B cell (primary cell): ENCODE data around the gene NCKAP1. TPM values are rescaled to one million over a fixed set of nuclear protein-coding genes. Genes with fewer than 3 reads are reported as not detected.

Source experiments
- ATAC-seq: fragments of 200-7000 bp; cut with Tn5 transposase; one replicate; pipeline ENCODE4 v1.10.0; 2021; ENCODE audit warnings: low read depth, mild to moderate bottlenecking, moderate number of reproducible peaks, moderate library complexity
- CTCF ChIA-PET: fragments of 350-600 bp; sonication (Branson Sonifier 250); formaldehyde crosslinking; loops from one replicate; lab custom pipeline; 2021; ENCODE audit warnings: antibody characterized with exemption, inconsistent platforms; lab: Charles Lee
- POLR2A ChIA-PET: fragments of 350-600 bp; sonication (Branson Sonifier 250); formaldehyde crosslinking; loops from one replicate; lab custom pipeline; 2021; ENCODE audit warnings: antibody characterized with exemption; lab: Charles Lee
- DNase-seq: peaks from one replicate; pipeline ENCODE4 v3.0.0; 2013
- H2AFZ ChIP-seq: 2 replicates; pipeline ENCODE4 v1.6.1; 2012; ENCODE audit warnings: mild to moderate bottlenecking, low read depth, low read length; ENCODE audit not compliant: insufficient read depth, poor library complexity, severe bottlenecking
- H3K27ac ChIP-seq, 2 donors: 1 replicate in 1 of 2; 2 replicates in 1 of 2; pipeline ENCODE4 v1.5.1; 2012 to 2013; ENCODE audit warnings: low read length in 2 of 2, mild to moderate bottlenecking in 2 of 2, moderate library complexity in 1 of 2
- H3K27me3 ChIP-seq, 4 experiments: fragments of 200-600 bp in 1 of 4; sonication (generic) in 1 of 4; replicated peaks in 1 of 4; 1 replicate in 2 of 4; 2 replicates in 2 of 4; pipeline versions ENCODE4 v1.6.1 to v1.7.0; 2013 to 2016; ENCODE audit warnings: low read length in 3 of 4, mild to moderate bottlenecking in 2 of 4, mixed read lengths in 1 of 4, moderate library complexity in 1 of 4; ENCODE audit not compliant: insufficient read depth in 4 of 4, control insufficient read depth in 3 of 4; ENCODE audit errors: control extremely low read depth in 1 of 4
- H3K36me3 ChIP-seq, 2 experiments: replicated peaks in 1 of 2; 1 replicate in 1 of 2; 2 replicates in 1 of 2; pipeline versions ENCODE4 v1.6.1 to v1.7.1; 2013; ENCODE audit warnings: low read length in 1 of 2; ENCODE audit not compliant: insufficient read depth in 2 of 2, control insufficient read depth in 1 of 2; ENCODE audit errors: control extremely low read depth in 1 of 2, extremely low read depth in 1 of 2
- H3K4me1 ChIP-seq, 2 donors: fragments of 200-600 bp in 1 of 2; sonication (generic) in 1 of 2; 1 replicate in 1 of 2; 2 replicates in 1 of 2; pipeline versions ENCODE4 v1.5.1 to v1.6.1; 2013 to 2017; ENCODE audit warnings: low read length in 2 of 2; ENCODE audit not compliant: control insufficient read depth in 2 of 2, insufficient read depth in 2 of 2
- H3K4me2 ChIP-seq: replicated peaks from 2 replicates; pipeline ENCODE3; 2012; ENCODE audit warnings: mild to moderate bottlenecking, low read depth, low read length; ENCODE audit not compliant: poor library complexity, severe bottlenecking
- H3K4me3 ChIP-seq, 5 experiments: fragments of 200-600 bp in 1 of 5; sonication (generic) in 1 of 5; 1 replicate in 3 of 5; 2 replicates in 2 of 5; pipeline versions ENCODE4 v1.5.1 to v1.7.0; 2011 to 2016; ENCODE audit warnings: low read length in 4 of 5, mild to moderate bottlenecking in 4 of 5, low read depth in 2 of 5, control low read depth in 1 of 5, moderate library complexity in 1 of 5; ENCODE audit not compliant: insufficient read depth in 1 of 5; ENCODE audit errors: control extremely low read depth in 1 of 5, extremely low read depth in 1 of 5
- H3K79me2 ChIP-seq: fragments of 200-600 bp; sonication (generic); one replicate; pipeline ENCODE4 v1.6.0; 2016; ENCODE audit warnings: low read length; ENCODE audit not compliant: control insufficient read depth, insufficient read depth
- H3K9ac ChIP-seq: fragments of 200-600 bp; sonication (generic); 2 replicates; pipeline ENCODE4 v1.6.1; 2017; ENCODE audit warnings: mild to moderate bottlenecking, low read length, moderate library complexity
- H3K9me3 ChIP-seq, 3 donors: one replicate each; pipeline versions ENCODE4 v1.6.1 to v1.7.1; 2013; ENCODE audit warnings: low read length in 2 of 3; ENCODE audit not compliant: control insufficient read depth in 2 of 3, insufficient read depth in 1 of 3; ENCODE audit errors: control extremely low read depth in 1 of 3
- H4K20me1 ChIP-seq: 2 replicates; pipeline ENCODE4 v1.6.0; 2012; ENCODE audit warnings: mild to moderate bottlenecking, low read length; ENCODE audit not compliant: insufficient read depth, control insufficient read depth, poor library complexity, severe bottlenecking
- H3K27ac Mint-ChIP-seq: one replicate; pipeline ENCODE4 v1.8.0; 2021; ENCODE audit warnings: mixed read lengths
- H3K27me3 Mint-ChIP-seq: one replicate; pipeline ENCODE4 v1.8.0; 2021; ENCODE audit warnings: mixed read lengths
- H3K4me1 Mint-ChIP-seq: one replicate; pipeline ENCODE4 v1.8.0; 2021; ENCODE audit warnings: mixed read lengths
- H3K4me3 Mint-ChIP-seq: one replicate; pipeline ENCODE4 v1.8.0; 2021; ENCODE audit warnings: mixed read lengths
- H3K9me3 Mint-ChIP-seq: one replicate; pipeline ENCODE4 v1.8.0; 2022; ENCODE audit warnings: mixed read lengths; ENCODE audit not compliant: insufficient read depth
- CTCF ChIP-seq: fragments of 200-600 bp; IDR thresholded peaks from one replicate; pipeline ENCODE4 v1.8.0; 2022; ENCODE audit warnings: antibody characterized with exemption, mild to moderate bottlenecking
- EZH2 ChIP-seq: IDR thresholded peaks from 2 replicates; pipeline ENCODE4 v1.6.1; 2012; ENCODE audit warnings: borderline replicate concordance, low read depth, mild to moderate bottlenecking, moderate library complexity, low read length; ENCODE audit not compliant: insufficient read depth, poor library complexity, severe bottlenecking
- WGBS: methylation state at CpG from one replicate; pipeline ENCODE4 v1.1.5; 2013; ENCODE audit warnings: missing lambda C conversion rate; ENCODE audit not compliant: insufficient coverage; 5-methylcytosine and 5-hydroxymethylcytosine counted together
- intact Hi-C: fragments of 100-400 bp; cut with micrococcal nuclease; formaldehyde crosslinking; loops from one replicate; pipeline ENCODE4 v1.10.0; 2022
- polyA plus RNA-seq: library from polyadenylated mRNA; depleted of rRNA; stranded (reverse); fragments of >200 nt; gene quantifications from 2 replicates; pipeline ENCODE4 v1.2.3, GENCODE V29; 2012
- total RNA-seq, 2 donors: library from RNA; stranded (reverse); fragments of 120-200 nt in 1 of 2; gene quantifications; 1 replicate in 1 of 2; 2 replicates in 1 of 2; pipeline versions ENCODE4 v1.2.3 to v1.2.4, GENCODE V29; 2013 to 2022

NCKAP1 gene
- total and polyA plus RNA-seq, 2 donors (not counting 1 experiment from before 2014, with no cell fraction given): 0.05 TPM; not detected in 1

GRCh38 chr2:182977463-182977862, 60.8 kb downstream of the NCKAP1 start:
- no peak overlapping the region for H3K4me3 Mint-ChIP-seq
- Histone ChIP-seq H3K4me2 (no peak overlapping the region), H3K27me3 (peaks cover 0 to 4% (median 0%) of the 10 kb centered on the region in 4 experiments), H3K36me3 (no peaks in the 10 kb centered on the region), H3K9me3 (no peaks in the 10 kb centered on the region), H3K9ac (no peak overlapping the region), H3K27ac (no peak overlapping the region), H4K20me1 (no peaks in the 10 kb centered on the region), H3K79me2 (no peaks in the 10 kb centered on the region), H2AFZ (no peak overlapping the region), H3K4me1 (no peaks in the 10 kb centered on the region), H3K4me3 (no peak overlapping the region)
- intact Hi-C loops: loop anchor here (5.0 kb wide), 1 partner anchor 215 kb away; no protein-coding TSS in a partner anchor
- H3K4me1 Mint-ChIP-seq: no peaks in the 10 kb centered on the region
- no peak for TF ChIP-seq CTCF
- no peak for TF ChIP-seq EZH2
- CTCF ChIA-PET: interaction anchor here (0.7 to 7.0 kb wide), 3 partner anchors 311 to 794 kb away, joined by 4 to 85 read pairs (median 6); no protein-coding TSS in a partner anchor
- DNase-seq (no peak), ATAC-seq (no peak)
- no CpG with 5 or more reads among the region's 1 CpG for WGBS
- H3K27me3 Mint-ChIP-seq: peaks cover 8% of the 10 kb centered on the region
- POLR2A ChIA-PET: no interaction called here
- H3K27ac Mint-ChIP-seq: no peak overlapping the region
- H3K9me3 Mint-ChIP-seq: no peaks in the 10 kb centered on the region

- no peak for ATAC-seq
- no peaks in the 10 kb centered on the region for H3K9me3 ChIP-seq
- peaks cover 1% of the 10 kb centered on the region for H3K4me1 Mint-ChIP-seq
- CTCF ChIA-PET: interaction anchor here (1.3 kb wide), 1 partner anchor 308 kb away, joined by 4 read pairs; no protein-coding TSS in a partner anchor
- no peaks in the 10 kb centered on the region for H3K9me3 Mint-ChIP-seq
- no CpG with 5 or more reads among the region's 1 CpG for WGBS
- H3K27me3 Mint-ChIP-seq: peaks cover 3% of the 10 kb centered on the region
- no peaks in the 10 kb centered on the region for H3K27me3 ChIP-seq
- H3K27ac Mint-ChIP-seq: no peak overlapping the region
- H3K79me2 ChIP-seq: no peaks in the 10 kb centered on the region
- no peaks in the 10 kb centered on the region for H4K20me1 ChIP-seq
- no peak for DNase-seq
- H3K4me2 ChIP-seq: no peak overlapping the region
- H3K4me3 ChIP-seq: no peak overlapping the region
- H3K27ac ChIP-seq: no peak overlapping the region
- intact Hi-C loops: no loop called here
- no peak overlapping the region for H3K4me3 Mint-ChIP-seq
- no peaks in the 10 kb centered on the region for H3K36me3 ChIP-seq
- no peak for TF ChIP-seq CTCF
- no peak for TF ChIP-seq EZH2
- H3K9ac ChIP-seq: no peak overlapping the region
- POLR2A ChIA-PET: no interaction called here
- H2AFZ ChIP-seq: no peak overlapping the region
- no peaks in the 10 kb centered on the region for H3K4me1 ChIP-seq
Observed at GRCh38 chr2:182973441-182974352, 64.6 kb downstream of the NCKAP1 start.
